Activated CD8-positive, alpha-beta memory T cell treated with anti-CD3 and anti-CD28 coated beads, Interleukin-2, amount 50 U/mL, for 1 hour (primary cell): ENCODE results near the gene UST.

Source experiments
- DNase-seq: peaks from one replicate; pipeline ENCODE4 v3.0.0-alpha.2; 2020; ENCODE audit errors: extremely low read depth

The UST gene

GRCh38 chr6:149118737-149119653 lies 372.2 kb downstream of the UST start:
- DNase-seq, result no peak

- no peak for DNase-seq
Measured at GRCh38 chr6:149122850-149123821, 376.3 kb downstream of the UST start.

- no peak for DNase-seq
Measured at GRCh38 chr6:149125309-149125708, 378.5 kb downstream of the UST start.
